Keratinocyte (primary cell): Measurements from ENCODE around the gene PRIMA1. TPM values are rescaled to one million over a fixed set of nuclear protein-coding genes. Genes with fewer than 3 reads are reported as not detected.

ENCODE experiments used
- DNase-seq: peaks from one replicate; pipeline ENCODE4 v3.0.0-alpha.2; 2011; ENCODE audit warnings: low read depth, missing footprints, low spot score
- FAIRE-seq: peaks from 2 replicates; lab custom pipeline; 2011; peaks lifted over from hg19 to GRCh38; lab: Jason Lieb, UNC
- H2AFZ ChIP-seq: 2 replicates; pipeline ENCODE4 v1.6.0; 2012; ENCODE audit warnings: low read length, control low read depth, inconsistent platforms; ENCODE audit not compliant: control insufficient read depth
- H3K27ac ChIP-seq: 2 replicates; pipeline ENCODE4 v1.5.1; 2011; ENCODE audit warnings: low read length; ENCODE audit not compliant: control insufficient read depth, insufficient read depth
- H3K27me3 ChIP-seq: 3 replicates; pipeline ENCODE4 v1.6.0; 2011; ENCODE audit warnings: low read length; ENCODE audit not compliant: control insufficient read depth, insufficient read depth; ENCODE audit errors: extremely low read depth
- H3K36me3 ChIP-seq, 2 experiments: 2 replicates in 1 of 2; 3 replicates in 1 of 2; pipeline ENCODE4 v1.5.1; 2011; ENCODE audit warnings: low read length in 2 of 2, mild to moderate bottlenecking in 1 of 2; ENCODE audit not compliant: control insufficient read depth in 2 of 2, insufficient read depth in 2 of 2; ENCODE audit errors: extremely low read depth in 1 of 2
- H3K4me1 ChIP-seq: 3 replicates; pipeline ENCODE4 v1.5.1; 2011; ENCODE audit warnings: low read length; ENCODE audit not compliant: control insufficient read depth, insufficient read depth; ENCODE audit errors: extremely low read depth
- H3K4me2 ChIP-seq: 3 replicates; pipeline ENCODE4 v1.6.0; 2011; ENCODE audit warnings: low read depth, low read length; ENCODE audit not compliant: control insufficient read depth, insufficient read depth; ENCODE audit errors: extremely low read depth
- H3K4me3 ChIP-seq, 3 experiments: fragments of 200-600 bp in 1 of 3; sonication (generic) in 1 of 3; 2 replicates in 2 of 3; 3 replicates in 1 of 3; pipeline ENCODE4 v1.5.1; 2011 to 2016; ENCODE audit warnings: low read length in 3 of 3, mild to moderate bottlenecking in 3 of 3, control low read depth in 2 of 3, inconsistent platforms in 1 of 3, low read depth in 1 of 3, mixed read lengths in 1 of 3, mixed run types in 1 of 3, moderate library complexity in 1 of 3; ENCODE audit not compliant: control insufficient read depth in 2 of 3, insufficient read depth in 2 of 3; ENCODE audit errors: extremely low read depth in 1 of 3
- H3K79me2 ChIP-seq: 2 replicates; pipeline ENCODE4 v1.6.0; 2012; ENCODE audit warnings: low read length; ENCODE audit not compliant: control insufficient read depth, insufficient read depth
- H3K9ac ChIP-seq: 3 replicates; pipeline ENCODE4 v1.6.0; 2011; ENCODE audit warnings: low read length; ENCODE audit not compliant: control insufficient read depth, insufficient read depth; ENCODE audit errors: extremely low read depth
- H3K9me1 ChIP-seq: 3 replicates; pipeline ENCODE4 v1.6.0; 2011; ENCODE audit warnings: low read length; ENCODE audit not compliant: control insufficient read depth, insufficient read depth; ENCODE audit errors: extremely low read depth
- H3K9me3 ChIP-seq: 2 replicates; pipeline ENCODE4 v1.5.1; 2012; ENCODE audit warnings: low read depth, low read length; ENCODE audit not compliant: control insufficient read depth
- H4K20me1 ChIP-seq: 3 replicates; pipeline ENCODE4 v1.6.0; 2011; ENCODE audit warnings: low read length; ENCODE audit not compliant: control insufficient read depth, insufficient read depth; ENCODE audit errors: extremely low read depth
- EZH2 ChIP-seq: IDR thresholded peaks from one replicate; pipeline ENCODE4 v1.6.1; 2012; ENCODE audit warnings: inconsistent platforms, mild to moderate bottlenecking, low read length, moderate library complexity
- dilution Hi-C: fragments of 300-500 bp; cut with MboI; formaldehyde crosslinking; loops from one replicate; pipeline ENCODE4 v1.7.0; 2020; ENCODE audit warnings: low sequenced_read_pairs; ENCODE audit not compliant: extremely low pct_ligation_motif_present
- polyA plus RNA-seq, 5 experiments: library from polyadenylated mRNA; depleted of rRNA in 3 of 5; stranded (reverse) in 3 of 5; stranded (forward) in 1 of 5; unstranded in 1 of 5; fragments of >200 nt; gene quantifications; 1 replicate in 1 of 5; 2 replicates in 3 of 5; 3 replicates in 1 of 5; pipeline versions ENCODE4 v1.2.1 to v1.2.3, GENCODE V29; 2011 to 2012; ENCODE audit warnings: missing spikeins in 2 of 5, low read depth in 1 of 5, low replicate concordance in 1 of 5
- TF ChIP-seq, protein P1 (sequence below), 3 experiments: IDR thresholded peaks in 1 of 3; conservative IDR thresholded peaks in 1 of 3; optimal IDR thresholded peaks in 1 of 3; 2 replicates in 2 of 3; 3 replicates in 1 of 3; pipeline versions ENCODE3 to v1.5.1; 2011; ENCODE audit warnings: low read length in 3 of 3, mild to moderate bottlenecking in 3 of 3, moderate library complexity in 2 of 3, control low read depth in 1 of 3, inconsistent platforms in 1 of 3; ENCODE audit not compliant: insufficient read depth in 2 of 3; ENCODE audit errors: extremely low read depth in 1 of 3

The PRIMA1 gene
- polyA plus RNA-seq, 1 donor (not counting 4 experiments of a cell fraction or from before 2014, with no cell fraction given): not detected

DNA sequence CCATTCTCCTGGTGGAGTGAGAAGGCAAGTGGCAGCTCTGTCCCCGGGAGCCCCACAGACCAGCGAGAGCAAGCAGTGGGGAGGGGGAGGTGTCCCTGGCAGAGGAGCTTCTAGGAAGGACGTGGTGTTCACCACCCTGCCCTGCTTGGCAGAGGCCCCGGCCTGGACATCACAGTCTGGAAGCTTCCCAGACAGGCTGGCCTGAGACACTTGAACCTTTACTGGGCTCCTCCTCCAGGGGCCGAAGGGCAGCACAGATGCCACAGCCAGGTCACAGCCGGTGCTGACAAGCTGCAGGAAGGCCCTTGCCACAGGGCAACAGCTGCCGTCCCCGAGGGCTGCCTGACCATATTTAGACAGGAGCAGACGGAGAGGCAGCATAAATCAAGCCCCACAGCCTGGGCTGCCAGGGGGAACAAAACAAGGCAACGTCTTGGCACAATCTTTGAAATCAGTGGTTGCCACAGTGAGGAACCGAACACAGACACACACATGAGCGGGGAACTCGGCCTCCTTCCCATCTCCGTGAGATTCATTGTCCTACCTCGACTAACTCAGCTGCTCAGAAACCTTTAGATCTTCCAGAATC is 28.5 kb downstream of the PRIMA1 start:
- Histone ChIP-seq H3K4me1 (no peaks in the 10 kb centered on the region), H3K9me1 (no peaks in the 10 kb centered on the region), H3K79me2 (no peaks in the 10 kb centered on the region), H3K4me2 (no peak overlapping the region), H4K20me1 (no peaks in the 10 kb centered on the region), H3K9ac (no peak overlapping the region), H3K36me3 (no peaks in the 10 kb centered on the region), H3K27ac (no peak overlapping the region), H3K27me3 (no peaks in the 10 kb centered on the region), H3K9me3 (no peaks in the 10 kb centered on the region), H3K4me3 (no peak overlapping the region), H2AFZ (no peak overlapping the region)
- FAIRE-seq (no peak), DNase-seq (no peak)
- TF ChIP-seq, protein P1, sequence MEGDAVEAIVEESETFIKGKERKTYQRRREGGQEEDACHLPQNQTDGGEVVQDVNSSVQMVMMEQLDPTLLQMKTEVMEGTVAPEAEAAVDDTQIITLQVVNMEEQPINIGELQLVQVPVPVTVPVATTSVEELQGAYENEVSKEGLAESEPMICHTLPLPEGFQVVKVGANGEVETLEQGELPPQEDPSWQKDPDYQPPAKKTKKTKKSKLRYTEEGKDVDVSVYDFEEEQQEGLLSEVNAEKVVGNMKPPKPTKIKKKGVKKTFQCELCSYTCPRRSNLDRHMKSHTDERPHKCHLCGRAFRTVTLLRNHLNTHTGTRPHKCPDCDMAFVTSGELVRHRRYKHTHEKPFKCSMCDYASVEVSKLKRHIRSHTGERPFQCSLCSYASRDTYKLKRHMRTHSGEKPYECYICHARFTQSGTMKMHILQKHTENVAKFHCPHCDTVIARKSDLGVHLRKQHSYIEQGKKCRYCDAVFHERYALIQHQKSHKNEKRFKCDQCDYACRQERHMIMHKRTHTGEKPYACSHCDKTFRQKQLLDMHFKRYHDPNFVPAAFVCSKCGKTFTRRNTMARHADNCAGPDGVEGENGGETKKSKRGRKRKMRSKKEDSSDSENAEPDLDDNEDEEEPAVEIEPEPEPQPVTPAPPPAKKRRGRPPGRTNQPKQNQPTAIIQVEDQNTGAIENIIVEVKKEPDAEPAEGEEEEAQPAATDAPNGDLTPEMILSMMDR (optimal IDR thresholded peaks at IDR 0.05 in 1 of 3, IDR thresholded peaks at IDR 0.05 in 1 of 3, conservative IDR thresholded peaks at IDR 0.05 in 1 of 3; ENCODE audit: extremely low read depth in 1 of 3, insufficient read depth in 2 of 3, low read length in 3 of 3): no peak
- TF ChIP-seq EZH2: no peak
- dilution Hi-C loops: no loop called here

DNA sequence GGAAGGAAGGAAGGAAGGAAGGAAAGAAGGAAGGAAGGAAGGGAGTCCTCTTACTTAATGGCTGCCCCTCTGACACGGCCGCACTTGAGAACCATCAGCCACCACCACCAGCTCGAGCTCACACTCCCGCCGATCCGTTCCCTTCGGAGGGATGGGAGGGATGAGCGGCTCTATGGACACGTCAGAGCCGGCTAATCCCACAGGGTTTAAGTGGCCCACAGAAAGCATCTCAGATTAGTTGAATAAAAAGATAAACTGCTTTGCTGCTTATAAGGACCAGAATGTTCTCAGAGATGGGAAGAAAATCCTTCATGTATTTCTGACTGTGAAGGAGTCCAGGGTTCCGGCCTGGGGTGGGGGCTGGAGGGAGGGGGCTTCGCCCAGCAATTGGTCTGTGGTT is 31.1 kb downstream of the PRIMA1 start:
- no peak overlapping the region for H2AFZ ChIP-seq
- H3K9me1 ChIP-seq: no peaks in the 10 kb centered on the region
- no peak overlapping the region for H3K4me3 ChIP-seq
- FAIRE-seq (no peak), DNase-seq (no peak)
- dilution Hi-C loops: no loop called here
- H3K79me2 ChIP-seq: no peaks in the 10 kb centered on the region
- H4K20me1 ChIP-seq: no peaks in the 10 kb centered on the region
- TF ChIP-seq, protein P1 (optimal IDR thresholded peaks at IDR 0.05 in 1 of 3, IDR thresholded peaks at IDR 0.05 in 1 of 3, conservative IDR thresholded peaks at IDR 0.05 in 1 of 3; ENCODE audit: extremely low read depth in 1 of 3, insufficient read depth in 2 of 3, low read length in 3 of 3): no peak
- no peak for TF ChIP-seq EZH2
- H3K27me3 ChIP-seq: no peaks in the 10 kb centered on the region
- H3K27ac ChIP-seq: no peak overlapping the region
- H3K9me3 ChIP-seq: no peaks in the 10 kb centered on the region
- H3K4me1 ChIP-seq: no peaks in the 10 kb centered on the region
- H3K9ac ChIP-seq: no peak overlapping the region
- no peaks in the 10 kb centered on the region for H3K36me3 ChIP-seq
- no peak overlapping the region for H3K4me2 ChIP-seq
